ENCODE data around the gene BPIFB6.

The BPIFB6 gene

DNA sequence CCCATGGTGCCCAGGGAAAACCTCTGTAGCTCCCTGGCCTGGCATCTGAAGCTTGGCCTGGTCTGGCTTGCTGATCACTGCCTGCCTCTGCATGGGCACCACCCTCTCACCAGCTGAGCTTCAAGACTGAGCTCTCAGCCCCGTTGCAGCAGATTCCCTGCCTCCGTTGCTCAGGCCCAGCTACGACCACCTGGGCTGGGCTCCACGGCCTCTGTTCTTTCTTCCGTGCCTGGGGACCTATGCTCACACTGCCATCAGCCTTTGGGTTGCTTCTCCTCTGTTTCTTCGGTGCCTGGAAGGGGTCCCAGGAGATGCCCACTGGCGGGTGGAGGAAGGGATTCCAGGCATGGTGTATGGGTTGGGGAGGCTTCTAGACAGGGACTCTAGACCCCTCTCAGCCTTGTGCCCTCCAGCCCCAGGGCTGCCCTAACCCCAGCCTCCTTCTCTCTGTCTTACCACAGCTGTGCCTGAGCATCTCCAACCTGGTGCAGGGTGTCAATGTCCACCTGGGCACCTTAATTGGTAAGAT lies 14.8 kb upstream of the BPIFB6 start:
- DNase-seq = no peak

DNA sequence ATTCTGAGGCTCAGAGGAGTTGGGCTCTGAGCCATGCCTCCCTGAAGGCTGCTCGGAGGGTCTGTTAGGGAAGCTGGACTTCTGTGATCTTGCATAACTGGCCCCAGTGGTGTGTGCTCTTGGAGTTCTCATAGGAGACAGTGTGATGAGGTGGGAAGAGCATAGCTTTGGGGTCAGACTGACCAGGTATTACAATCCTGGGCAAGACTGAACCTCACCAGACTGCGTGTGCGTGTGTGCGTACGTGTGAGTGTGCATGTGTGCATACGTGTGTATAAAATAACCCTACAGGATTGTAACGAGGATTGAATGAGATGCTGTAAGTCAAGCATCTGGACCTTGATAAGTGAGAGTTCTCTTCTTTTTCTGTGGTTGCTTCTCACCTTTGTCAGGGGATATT lies 13.9 kb upstream of the BPIFB6 start:
- DNase-seq = no peak

- no peak for DNase-seq
Observed at GRCh38 chr20:33018169-33018931, 13.1 kb upstream of the BPIFB6 start.

GRCh38 chr20:33019465-33020277 lies 11.8 kb upstream of the BPIFB6 start:
- no peak for DNase-seq

DNA sequence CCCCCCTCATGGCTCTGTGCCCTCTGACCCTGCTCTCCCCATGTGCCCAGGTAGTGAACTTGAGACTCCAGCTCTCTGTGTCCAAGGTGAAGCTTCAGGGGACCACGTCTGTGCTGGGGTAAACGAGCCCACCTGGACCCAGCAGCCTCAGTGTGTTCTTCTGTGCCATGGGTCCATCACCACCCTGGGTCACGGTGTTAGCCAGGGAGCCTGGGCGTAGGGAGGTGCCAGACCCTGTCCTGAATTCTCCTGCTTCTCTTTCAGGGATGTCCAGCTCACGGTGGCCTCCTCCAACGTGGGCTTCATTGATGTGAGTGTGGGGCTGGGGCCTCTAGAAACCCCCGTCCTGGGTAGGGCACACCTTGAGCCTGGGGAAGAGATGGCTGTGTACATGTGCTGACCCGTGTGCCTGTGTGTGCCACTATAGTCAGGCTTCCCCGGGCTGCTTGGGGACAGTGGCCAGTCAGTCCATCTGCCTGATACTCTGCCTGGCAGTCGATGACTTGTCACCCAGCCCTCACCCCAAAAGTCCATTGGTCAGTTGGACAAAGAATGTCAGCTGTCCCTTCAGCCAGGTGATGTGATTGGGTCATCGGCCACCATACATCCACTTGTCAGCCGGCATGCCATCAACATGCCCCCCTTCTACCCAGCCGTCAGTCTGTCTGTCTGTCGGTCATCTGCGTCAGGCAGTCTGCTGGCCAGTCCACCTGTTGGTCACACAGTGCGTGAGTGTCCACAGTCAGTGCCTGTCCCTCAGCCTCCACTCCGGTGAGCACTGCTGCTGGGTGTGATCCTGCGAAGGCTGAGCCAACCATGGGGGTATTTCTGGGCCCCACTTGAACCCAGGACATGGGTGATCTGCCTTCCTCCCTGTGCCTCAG lies 10.9 kb upstream of the BPIFB6 start:
- no peak for DNase-seq

DNA sequence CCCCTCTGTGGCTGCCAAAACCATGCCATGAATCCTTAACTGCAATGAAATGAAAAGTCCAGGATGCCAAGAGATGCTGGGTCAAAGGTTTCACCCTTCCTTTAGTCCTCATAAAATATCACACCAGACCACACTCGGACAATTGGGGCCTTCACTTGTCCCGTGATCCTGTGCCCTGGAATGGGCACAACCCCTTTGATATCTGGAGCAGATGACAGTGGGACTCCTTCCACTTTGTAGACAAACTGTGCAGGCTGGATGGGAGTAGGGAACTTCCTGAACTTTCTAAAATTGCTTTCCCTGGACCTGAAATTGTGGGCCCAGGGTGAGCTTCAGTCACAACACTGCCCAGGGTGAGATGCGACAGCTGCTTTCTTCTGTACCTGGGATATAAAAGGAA lies 9.6 kb upstream of the BPIFB6 start:
- DNase-seq = no peak

GRCh38 chr20:33022289-33022688 lies 9.2 kb upstream of the BPIFB6 start:
- no peak for DNase-seq

DNA sequence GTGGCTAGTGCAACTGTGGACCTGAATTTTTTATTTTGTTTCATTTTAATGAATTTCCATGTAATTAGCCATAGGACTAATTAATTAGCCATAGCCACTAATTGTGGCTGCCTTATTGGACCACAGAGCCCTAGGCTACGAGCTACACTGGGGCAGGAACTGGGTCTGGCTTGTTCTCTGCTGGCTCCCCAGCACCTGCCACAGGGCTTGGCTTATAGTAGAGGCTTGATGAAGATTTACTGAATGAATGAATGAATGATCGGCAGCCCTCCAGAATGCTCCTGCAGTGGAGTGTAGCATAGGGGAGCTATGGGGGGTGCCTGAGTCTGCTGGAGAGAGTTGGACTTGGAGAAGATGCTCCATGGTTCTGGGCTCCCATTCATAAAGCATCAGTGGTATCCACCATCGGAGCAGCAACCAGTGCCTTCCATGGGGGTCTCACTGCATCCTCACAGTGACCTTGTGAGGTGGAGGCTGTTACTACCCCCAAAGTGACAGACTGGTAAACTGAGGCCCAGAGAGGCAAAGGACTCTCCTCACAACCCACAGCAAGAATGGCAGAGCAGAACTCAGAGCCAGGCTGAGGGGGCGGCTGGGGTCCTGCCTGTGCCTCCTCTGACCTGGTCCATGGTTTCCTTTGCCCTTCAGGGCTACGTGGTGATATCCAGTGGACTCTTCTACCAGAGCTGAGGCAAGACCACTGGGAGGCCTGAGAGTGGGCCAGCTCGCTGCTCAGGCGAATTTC lies 8.6 kb upstream of the BPIFB6 start:
- no peak for DNase-seq

- DNase-seq = no peak
Observed at GRCh38 chr20:33023439-33024242, 7.8 kb upstream of the BPIFB6 start.

- no peak for DNase-seq
Observed at GRCh38 chr20:33024243-33024560, 7.2 kb upstream of the BPIFB6 start.

DNA sequence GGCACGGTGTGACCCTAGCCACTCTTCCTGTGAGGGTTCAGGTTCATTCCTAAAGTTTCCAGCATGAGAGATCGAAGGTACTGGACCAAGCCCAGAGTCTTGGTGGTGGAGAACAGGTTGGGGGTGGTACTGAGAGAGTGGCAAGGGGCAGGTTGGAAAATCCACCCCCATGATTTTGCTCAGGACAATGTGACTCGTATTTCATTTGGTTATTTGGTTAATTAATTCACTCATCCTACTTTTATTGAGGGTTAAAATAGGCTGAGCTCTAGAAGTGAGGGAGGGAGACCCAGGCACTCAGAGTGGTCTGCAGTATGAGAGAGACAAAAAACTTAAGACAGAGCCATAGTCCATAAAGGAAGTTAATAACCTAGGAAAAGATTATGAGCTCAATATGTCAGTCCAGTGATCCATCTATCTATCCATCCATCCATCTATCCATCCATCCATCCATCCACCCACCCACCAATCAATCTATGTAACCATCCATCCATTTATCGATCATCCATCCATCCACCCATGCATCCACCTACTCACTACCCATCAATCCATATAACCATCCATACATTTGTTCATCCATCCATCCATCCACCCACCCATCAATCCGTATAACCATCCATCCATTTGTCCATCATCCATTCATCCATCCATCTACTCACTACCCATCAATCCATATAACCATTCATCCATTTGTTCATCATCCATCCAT lies 6.7 kb upstream of the BPIFB6 start:
- DNase-seq = no peak

DNA sequence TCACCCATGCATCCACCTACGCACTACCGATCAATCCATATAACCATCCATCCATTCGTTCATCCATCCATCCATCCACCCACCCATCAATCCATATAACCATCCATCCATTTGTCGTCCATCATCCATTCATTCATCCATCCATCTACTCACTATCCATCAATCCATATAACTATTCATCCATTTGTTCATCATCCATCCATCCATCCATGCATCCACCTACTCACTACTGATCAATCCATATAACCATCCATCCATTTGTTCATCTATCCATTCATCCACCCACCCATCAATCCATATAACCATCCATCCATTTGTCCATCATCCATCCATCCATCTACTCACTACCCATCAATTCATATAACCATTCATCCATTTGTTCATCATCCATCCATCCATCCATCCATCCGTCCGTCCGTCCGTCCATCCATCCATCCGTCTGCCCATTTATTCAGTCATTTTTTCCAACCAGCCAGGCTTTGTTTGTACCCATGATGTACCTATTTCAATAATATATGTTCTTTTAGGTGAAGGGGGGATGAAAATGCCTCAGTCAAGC lies 6.1 kb upstream of the BPIFB6 start:
- no peak for DNase-seq

DNA sequence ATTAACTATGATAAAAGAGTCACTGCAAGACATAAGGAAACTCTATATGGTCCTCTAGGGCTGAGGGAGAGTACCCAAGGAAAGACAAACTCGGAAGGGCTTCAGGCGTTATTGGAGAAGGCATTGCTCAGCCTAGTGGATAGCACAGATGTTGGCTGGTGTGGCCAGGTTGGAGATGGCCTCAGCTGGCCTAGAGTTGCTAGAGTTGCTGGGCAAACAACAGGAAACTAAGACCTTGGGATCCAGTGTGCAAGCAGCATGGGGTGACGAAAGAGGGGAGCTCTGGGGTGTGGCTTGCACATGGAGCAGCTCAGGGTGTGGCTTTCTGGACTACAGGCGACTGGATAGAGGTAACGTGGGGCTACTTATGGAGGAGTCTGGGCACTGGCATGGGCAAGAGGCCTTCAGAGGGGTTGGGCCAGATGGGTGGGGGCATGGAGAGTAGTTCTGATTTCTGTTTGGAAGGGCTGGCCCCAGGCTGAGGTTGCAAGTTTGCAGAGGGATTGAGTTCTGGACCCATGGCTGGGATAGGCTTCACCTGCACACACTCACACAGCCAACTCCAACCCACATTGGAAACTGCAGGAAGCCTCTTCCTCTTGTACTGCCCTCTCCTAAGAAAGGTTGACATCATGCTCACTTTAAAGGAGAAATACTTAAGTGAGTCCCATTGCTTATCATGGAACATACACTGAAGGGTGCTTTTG lies 5.2 kb upstream of the BPIFB6 start:
- DNase-seq = no peak

DNA sequence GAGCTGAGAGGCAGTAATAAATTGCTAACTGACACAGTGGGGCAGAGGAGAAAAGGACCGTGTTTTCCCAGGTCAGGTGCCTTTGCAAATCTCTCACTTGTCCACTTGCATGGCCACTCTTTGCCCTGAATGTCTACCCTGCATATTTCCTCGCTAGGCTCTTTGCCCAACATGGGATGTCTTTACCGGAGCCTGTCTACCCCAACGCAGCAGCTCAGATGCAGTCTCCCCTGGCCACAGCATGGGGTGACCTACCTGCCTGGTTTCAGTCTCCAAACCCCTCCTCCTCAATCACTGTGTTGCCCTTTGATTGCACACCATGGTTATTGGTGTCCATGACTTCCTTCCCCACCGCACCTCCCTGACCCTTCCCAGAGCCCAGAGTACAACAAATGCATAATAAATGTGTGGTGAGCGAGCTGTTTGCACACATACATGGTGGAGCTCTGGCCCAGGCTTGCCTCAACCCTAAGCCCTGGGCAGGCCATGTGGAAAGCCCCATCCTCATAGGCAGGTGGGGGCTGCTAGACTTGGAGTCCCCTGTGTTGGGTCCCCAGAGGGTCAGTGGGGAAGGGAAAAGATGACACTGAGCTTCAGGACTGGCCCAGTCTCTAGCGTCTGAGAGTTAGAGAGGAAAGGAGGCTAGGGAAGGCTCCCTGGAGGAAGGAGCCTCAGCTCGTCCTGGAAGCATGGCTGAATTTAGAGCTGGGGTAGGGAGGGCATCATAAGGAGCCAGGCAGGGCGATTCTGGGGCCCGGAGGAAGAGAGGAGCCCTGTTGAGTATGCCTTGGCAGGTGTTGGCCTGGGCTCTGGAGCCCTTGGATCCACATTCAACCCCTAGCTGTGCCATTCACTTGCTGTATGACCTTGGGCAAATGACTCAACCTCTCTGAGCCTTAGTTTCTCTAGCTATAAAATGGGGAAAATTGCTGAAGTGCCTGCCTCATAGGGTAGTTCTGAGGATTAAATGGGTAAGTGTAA lies 4.4 kb upstream of the BPIFB6 start:
- DNase-seq = no peak

GRCh38 chr20:33027769-33028751 lies 3.4 kb upstream of the BPIFB6 start:
- DNase-seq = no peak

DNA sequence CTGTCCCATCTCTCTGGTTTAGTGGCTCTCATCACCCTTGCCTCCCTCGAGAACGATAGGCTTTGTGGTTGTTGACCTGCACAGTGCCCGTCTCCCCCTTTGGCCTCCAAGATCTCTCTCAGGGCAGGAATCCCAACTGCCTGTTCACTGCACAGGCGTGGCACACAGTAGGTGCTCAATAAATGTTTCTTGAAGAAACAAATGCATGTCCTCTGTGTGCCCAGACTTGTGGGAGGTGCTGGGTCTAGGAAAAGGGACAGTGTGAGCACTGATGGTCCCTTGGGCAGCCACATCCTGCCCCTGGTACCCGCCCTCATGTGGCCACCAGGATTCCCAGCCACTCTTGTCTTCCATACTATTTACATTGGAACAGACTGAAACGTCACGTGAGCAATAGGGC lies 2.6 kb upstream of the BPIFB6 start:
- DNase-seq = no peak

- DNase-seq = no peak
Observed at GRCh38 chr20:33030076-33030475, 1.4 kb upstream of the BPIFB6 start.
